ENCODE results near the gene RASGEF1B. TPM values are rescaled to one million over a fixed set of nuclear protein-coding genes. Genes with fewer than 3 reads are reported as not detected.

Gene RASGEF1B
- total RNA-seq, 1 donor from 2014 or later = 8.4 TPM

- DNase-seq (ENCODE audit: low spot score) = no peak
Observed at GRCh38 chr4:81465406-81466340, 6.0 kb downstream of the RASGEF1B start.

- DNase-seq (ENCODE audit: low spot score) = no peak
Observed at GRCh38 chr4:81460834-81461233, 10.9 kb downstream of the RASGEF1B start.

- no peak for DNase-seq (ENCODE audit: low spot score)
Observed at GRCh38 chr4:81460191-81460701, 11.5 kb downstream of the RASGEF1B start.

- DNase-seq (ENCODE audit: low spot score) = no peak
Observed at GRCh38 chr4:81459228-81459627, 12.5 kb downstream of the RASGEF1B start.

DNA sequence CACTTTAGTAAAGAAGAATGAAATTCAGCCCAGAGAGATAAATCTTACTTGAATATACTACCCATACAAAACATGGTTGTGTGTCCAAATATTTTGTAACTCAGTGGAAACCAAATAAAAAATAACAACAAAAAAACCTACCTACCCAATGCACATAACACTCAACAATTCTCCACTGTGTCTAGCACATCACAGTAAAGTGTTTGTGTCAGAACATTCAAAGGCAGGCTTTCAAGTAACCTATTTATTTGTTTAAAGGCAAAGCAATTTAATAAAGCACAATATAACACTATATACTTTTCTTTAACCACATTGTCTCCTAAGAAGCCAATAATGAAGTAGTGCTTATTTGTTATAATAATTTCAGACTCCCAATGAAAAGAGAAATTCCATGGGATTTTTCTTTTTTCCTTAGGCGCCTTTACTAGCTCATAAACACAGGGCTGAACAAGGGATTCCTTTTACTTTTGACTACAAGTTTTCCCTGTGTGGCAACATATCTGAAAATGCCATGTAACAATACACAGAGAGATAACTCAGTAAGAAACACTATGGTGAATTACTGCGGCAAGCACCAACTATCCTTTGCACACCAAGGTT is 13.7 kb downstream of the RASGEF1B start:
- DNase-seq (ENCODE audit: low spot score) = no peak

- DNase-seq (ENCODE audit: low spot score) = no peak
Observed at GRCh38 chr4:81457345-81457744, 14.4 kb downstream of the RASGEF1B start.

- no peak for DNase-seq (ENCODE audit: low spot score)
Observed at GRCh38 chr4:81455897-81456296, 15.8 kb downstream of the RASGEF1B start.

DNA sequence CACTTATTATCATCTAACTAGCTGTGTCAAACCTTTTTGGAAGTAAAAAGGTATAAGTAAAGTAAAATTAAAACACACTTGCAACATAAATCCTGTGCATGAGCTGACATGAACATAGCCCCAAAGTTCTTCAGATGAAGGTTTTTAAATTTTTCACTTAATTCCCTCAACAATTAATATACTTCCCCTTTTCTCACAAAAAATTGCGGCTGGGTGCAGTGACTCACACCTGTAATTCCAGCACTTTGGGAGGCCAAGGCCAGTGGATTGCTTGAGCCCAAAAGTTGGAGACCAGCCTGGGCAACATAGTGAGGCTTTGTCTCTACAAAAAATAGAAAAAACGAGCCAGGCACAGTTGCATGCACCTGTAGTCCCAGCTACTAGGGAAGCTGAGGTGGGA is 16.8 kb downstream of the RASGEF1B start:
- no peak for DNase-seq (ENCODE audit: low spot score)

GRCh38 chr4:81454499-81454898 is 17.2 kb downstream of the RASGEF1B start:
- no peak for DNase-seq (ENCODE audit: low spot score)

- DNase-seq (ENCODE audit: low spot score) = no peak
Observed at GRCh38 chr4:81453024-81453423, 18.7 kb downstream of the RASGEF1B start.

DNA sequence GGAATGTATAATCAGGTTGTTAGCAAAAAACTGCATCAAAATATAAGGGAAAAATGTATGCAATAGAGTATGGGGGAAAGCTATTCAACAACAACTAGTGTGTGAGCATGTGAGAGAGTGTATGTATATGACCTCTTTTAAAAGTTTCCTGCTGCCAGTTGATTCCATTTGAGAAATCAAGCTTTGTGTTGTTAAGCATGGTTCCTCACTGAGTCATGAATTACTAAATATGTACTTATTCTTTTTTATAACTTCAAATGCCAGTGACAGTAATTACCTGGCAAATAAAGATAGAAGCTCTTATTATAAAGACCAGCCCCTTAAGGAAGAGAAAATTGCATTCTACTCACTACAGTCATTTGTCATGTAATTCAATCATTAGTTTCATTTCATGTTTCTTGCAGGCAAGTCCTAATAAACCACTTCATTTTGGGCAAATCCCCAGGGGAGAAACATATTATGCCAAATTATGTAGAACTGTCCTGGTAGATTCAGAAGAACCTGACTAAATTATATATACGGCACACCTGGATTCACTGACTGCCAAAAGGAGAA is 19.2 kb downstream of the RASGEF1B start:
- no peak for DNase-seq (ENCODE audit: low spot score)

DNA sequence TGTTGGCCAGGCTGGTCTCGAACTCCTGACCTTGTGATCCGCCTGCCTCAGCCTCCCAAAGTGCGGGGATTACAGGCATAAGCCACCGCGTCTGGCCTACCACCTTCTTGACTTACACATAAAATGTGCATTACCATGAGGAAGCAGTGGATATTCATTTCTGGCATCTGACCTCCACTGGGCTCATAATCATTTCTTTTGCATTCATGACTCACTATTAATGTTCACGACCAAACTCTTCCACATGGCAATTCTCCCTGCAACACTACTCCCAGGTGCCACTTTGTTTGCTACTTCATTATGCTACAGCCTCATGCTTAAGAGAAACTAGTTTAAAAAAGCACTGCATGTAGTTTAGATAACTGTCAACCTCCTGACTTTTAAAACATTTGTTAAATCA is 22.7 kb downstream of the RASGEF1B start:
- no peak for DNase-seq (ENCODE audit: low spot score)

DNA sequence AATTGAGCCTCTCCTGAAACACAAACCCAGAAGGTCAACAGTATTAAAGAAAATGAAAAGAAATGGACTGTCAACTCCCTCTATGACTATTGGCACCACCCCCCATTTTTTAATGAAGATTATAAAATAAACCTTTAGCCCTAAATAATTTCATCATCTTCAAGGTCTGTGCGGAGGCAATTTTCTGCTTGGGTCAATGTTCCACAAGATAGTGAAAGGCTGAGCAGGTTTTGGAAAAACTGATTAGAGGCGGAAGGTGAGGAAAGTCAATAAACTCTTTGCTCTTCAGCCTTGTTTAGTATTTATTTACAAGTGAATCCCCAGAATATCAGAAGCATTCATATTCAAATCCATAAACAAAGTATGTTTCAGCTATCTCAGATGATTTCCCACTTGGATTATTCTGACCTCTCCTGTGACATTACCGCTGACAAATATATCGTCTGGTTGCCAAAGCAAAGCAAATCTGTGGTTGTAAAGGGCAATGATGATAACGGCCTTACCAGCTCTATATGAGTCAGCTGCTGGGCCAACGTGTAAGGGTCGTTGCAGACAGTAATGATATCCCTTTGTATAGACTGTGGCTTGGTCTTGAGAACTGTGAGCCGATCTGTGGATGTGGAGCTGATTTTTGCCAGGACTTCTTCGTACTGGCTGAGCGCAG is 24.0 kb downstream of the RASGEF1B start:
- DNase-seq (ENCODE audit: low spot score) = no peak

GRCh38 chr4:81446634-81447033 is 25.1 kb downstream of the RASGEF1B start:
- no peak for DNase-seq (ENCODE audit: low spot score)

- no peak for DNase-seq (ENCODE audit: low spot score)
Observed at GRCh38 chr4:81445196-81445595, 26.5 kb downstream of the RASGEF1B start.

DNA sequence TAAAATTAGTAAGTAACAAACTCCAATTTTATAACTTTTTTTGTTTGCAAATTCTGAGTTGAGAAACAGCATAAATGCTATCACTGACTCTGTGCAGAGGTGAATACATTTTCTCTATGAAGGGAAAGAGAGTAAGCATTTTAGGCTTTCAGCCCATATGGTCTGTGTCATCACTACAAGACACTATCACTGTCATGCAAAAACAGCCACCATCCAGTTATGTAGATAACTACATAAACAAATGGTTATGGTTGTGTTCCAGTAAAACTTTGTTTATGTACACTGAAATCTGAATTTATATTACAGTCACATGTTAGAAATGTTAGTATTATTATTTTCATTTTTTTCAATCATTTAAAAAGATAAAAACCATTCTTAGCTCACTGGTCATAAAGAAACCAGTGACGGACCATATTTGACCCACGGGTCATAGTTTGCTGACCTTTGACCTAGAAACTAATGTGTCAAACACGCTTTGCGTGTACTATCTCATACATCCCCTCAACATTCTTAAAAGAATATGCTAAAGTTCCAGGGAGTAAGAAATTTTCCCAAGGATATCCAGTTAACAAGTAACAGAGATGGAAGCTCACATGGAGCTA is 29.1 kb downstream of the RASGEF1B start:
- no peak for DNase-seq (ENCODE audit: low spot score)

DNA sequence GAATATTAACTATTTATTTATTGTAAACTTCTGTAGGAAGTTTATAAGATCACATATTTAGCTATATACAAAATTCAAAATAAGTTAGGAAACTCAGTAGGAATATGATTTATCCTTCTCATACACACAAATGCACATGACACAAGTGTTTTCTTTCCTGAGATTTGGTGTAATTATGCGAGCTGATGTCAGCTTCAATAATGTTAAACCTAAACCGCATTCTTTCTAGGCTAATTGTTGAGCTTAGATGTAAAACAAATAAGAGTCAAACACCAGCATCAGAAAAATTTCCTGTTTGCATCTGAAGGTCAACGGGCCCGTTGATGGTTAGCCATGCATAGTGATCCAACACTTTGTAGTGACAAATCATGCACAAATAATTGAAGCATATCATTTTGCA is 30.8 kb downstream of the RASGEF1B start:
- no peak for DNase-seq (ENCODE audit: low spot score)

- DNase-seq (ENCODE audit: low spot score) = no peak
Observed at GRCh38 chr4:81436941-81437574, 34.6 kb downstream of the RASGEF1B start.

- DNase-seq (ENCODE audit: low spot score) = no peak
Observed at GRCh38 chr4:81436096-81436495, 35.6 kb downstream of the RASGEF1B start.

DNA sequence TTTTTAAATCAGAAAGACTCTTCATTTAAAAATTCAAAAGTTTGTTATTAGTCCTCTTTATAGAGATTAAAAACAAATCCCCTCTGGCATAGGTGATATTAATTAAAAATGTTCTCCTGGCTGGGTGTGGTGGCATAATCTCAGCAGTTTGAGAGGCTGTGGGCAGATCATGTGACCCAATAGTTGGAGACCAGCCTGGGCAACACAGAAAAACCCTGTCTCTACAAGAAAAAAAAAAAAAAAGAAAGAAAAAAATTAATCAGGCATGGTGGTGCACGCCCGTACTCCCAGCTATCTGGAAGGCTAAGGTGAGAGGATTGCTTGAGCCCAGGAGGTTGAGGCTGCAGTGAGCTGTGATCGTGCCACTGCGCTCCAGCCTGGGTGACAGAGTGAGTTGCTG is 38.9 kb downstream of the RASGEF1B start:
- no peak for DNase-seq (ENCODE audit: low spot score)

- DNase-seq (ENCODE audit: low spot score) = no peak
Observed at GRCh38 chr4:81431971-81432370, 39.7 kb downstream of the RASGEF1B start.
